Stomach (tissue), 9 donors: ENCODE measurements around the gene BABAM2. TPM values are rescaled to one million over a fixed set of nuclear protein-coding genes. Genes with fewer than 3 reads are reported as not detected.

Source experiments
- DNase-seq, 2 donors: peaks; one replicate each; pipeline versions ENCODE4 v3.0.0 to v3.0.0-alpha.2; 2013 to 2019
- H3K27ac ChIP-seq, 5 donors: fragments of 200-600 bp in 4 of 5; sonication (generic) in 4 of 5; one replicate each; pipeline ENCODE4 v1.5.1; 2013 to 2019; ENCODE audit warnings: mild to moderate bottlenecking in 1 of 5, moderate library complexity in 1 of 5
- H3K27me3 ChIP-seq, 3 donors: fragments of 200-600 bp; sonication (generic); one replicate each; pipeline ENCODE4 v1.5.1; 2017 to 2019; ENCODE audit warnings: mixed run types in 1 of 3
- H3K36me3 ChIP-seq, 4 donors: fragments of 200-600 bp; sonication (generic); 1 replicate in 3 of 4; 2 replicates in 1 of 4; pipeline ENCODE4 v1.5.1; 2016 to 2019
- H3K4me1 ChIP-seq, 4 donors: fragments of 200-600 bp; sonication (generic); one replicate each; pipeline ENCODE4 v1.5.1; 2016 to 2019
- H3K4me3 ChIP-seq, 4 donors: fragments of 200-600 bp; sonication (generic) in 3 of 4; one replicate each; pipeline ENCODE4 v1.5.1; 2016 to 2019; ENCODE audit warnings: mild to moderate bottlenecking in 1 of 4
- H3K9me3 ChIP-seq, 4 donors: fragments of 200-600 bp; sonication (generic); one replicate each; pipeline ENCODE4 v1.5.1; 2016 to 2019
- EP300 ChIP-seq: sonication (generic); formaldehyde crosslinking; IDR thresholded peaks from one replicate; pipeline ENCODE4 v1.6.1; 2017; ENCODE audit warnings: antibody characterized with exemption
- POLR2A ChIP-seq, 4 donors: fragments of 450-650 bp; IDR thresholded peaks; one replicate each; pipeline ENCODE4 v1.6.1; 2016; ENCODE audit warnings: antibody characterized with exemption in 4 of 4, control low read depth in 2 of 4, mild to moderate bottlenecking in 1 of 4, moderate library complexity in 1 of 4
- POLR2AphosphoS5 ChIP-seq, 3 donors: sonication (generic); formaldehyde crosslinking; IDR thresholded peaks; one replicate each; pipeline ENCODE4 v1.6.1; 2016; ENCODE audit warnings: antibody characterized with exemption in 3 of 3
- WGBS, 5 donors: extraction: QIAGEN DNeasy Blood & Tissue Kit in 3 of 5; methylation state at CpG; one replicate each; pipeline versions ENCODE4 v1.1.5 to v1.1.7; 2013 to 2018; 5-methylcytosine and 5-hydroxymethylcytosine counted together
- intact Hi-C: fragments of 100-400 bp; cut with DNase I; formaldehyde crosslinking; loops from one replicate; pipeline ENCODE4 v1.15.1; 2023; ENCODE audit warnings: low total_unique reads
- polyA plus RNA-seq, 3 donors: library from polyadenylated mRNA; stranded (reverse); fragments of 200-250 nt; gene quantifications; one replicate each; pipeline ENCODE4 v1.2.3, GENCODE V29; 2013
- total RNA-seq, 5 donors: library from RNA; depleted of rRNA; stranded (reverse); fragments of >200 nt; gene quantifications; one replicate each; pipeline versions ENCODE4 v1.1.0 to v1.2.3, GENCODE V29; 2014 to 2016
- TF ChIP-seq, protein P1 (sequence below), 7 experiments: fragments of 450-650 bp in 4 of 7; fragments of 200-600 bp in 3 of 7; sonication (generic) in 3 of 7; IDR thresholded peaks; one replicate each; pipeline ENCODE4 v1.5.1; 2016 to 2019; ENCODE audit warnings: antibody characterized with exemption in 7 of 7, control low read depth in 2 of 7, mild to moderate bottlenecking in 1 of 7
- donor health status: healthy with polysubstance abuse.
- donor health status: Bipolar disorder and iron deficiency.
- donor health status: healthy.

Gene BABAM2
- total and polyA plus RNA-seq, 8 donors = 14.2 to 41.4 (median 22.8) TPM

DNA sequence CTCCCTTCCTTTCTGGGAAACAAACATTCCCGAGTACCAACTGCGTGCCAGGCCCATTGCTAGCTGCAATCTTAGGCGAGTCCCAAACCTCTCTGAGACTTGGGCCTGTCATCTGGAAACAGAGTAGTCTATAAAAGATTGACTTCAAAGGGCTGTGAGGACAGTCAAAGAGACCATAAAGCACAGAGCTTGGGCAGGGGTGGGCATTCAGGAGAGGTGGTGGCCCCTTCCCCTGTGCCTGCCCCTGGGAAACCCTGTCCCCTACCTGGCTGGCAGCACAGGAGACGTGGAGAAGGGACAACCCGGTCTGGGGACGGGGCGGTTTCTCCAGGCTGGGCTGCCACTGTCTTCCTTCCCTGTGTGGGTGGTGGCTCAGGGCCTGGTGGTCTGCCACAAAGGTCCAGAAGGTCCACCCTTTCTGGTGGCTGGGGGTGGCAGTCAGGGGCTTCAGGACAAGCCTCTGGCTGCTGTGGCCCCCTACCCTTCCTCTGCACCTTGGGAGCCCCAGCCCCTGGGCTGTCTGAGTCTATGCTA is 468.2 kb downstream of the BABAM2 start:
- intact Hi-C loops = no loop called here
- DNase-seq = no peak
- Histone ChIP-seq H3K4me3 (no peak overlapping the region), H3K27me3 (no peaks in the 10 kb centered on the region), H3K4me1 (peaks cover 31 to 71% (median 48%) of the 10 kb centered on the region in 4 donors), H3K36me3 (no peaks in the 10 kb centered on the region), H3K27ac (peak overlapping the region; percentile 61 to 81 (median 73)), H3K9me3 (no peaks in the 10 kb centered on the region)
- no peak for TF ChIP-seq POLR2AphosphoS5 (IDR thresholded peaks at IDR 0.05)
- TF ChIP-seq EP300 = no peak
- no peak for TF ChIP-seq POLR2A (IDR thresholded peaks at IDR 0.05)
- TF ChIP-seq, protein P1, sequence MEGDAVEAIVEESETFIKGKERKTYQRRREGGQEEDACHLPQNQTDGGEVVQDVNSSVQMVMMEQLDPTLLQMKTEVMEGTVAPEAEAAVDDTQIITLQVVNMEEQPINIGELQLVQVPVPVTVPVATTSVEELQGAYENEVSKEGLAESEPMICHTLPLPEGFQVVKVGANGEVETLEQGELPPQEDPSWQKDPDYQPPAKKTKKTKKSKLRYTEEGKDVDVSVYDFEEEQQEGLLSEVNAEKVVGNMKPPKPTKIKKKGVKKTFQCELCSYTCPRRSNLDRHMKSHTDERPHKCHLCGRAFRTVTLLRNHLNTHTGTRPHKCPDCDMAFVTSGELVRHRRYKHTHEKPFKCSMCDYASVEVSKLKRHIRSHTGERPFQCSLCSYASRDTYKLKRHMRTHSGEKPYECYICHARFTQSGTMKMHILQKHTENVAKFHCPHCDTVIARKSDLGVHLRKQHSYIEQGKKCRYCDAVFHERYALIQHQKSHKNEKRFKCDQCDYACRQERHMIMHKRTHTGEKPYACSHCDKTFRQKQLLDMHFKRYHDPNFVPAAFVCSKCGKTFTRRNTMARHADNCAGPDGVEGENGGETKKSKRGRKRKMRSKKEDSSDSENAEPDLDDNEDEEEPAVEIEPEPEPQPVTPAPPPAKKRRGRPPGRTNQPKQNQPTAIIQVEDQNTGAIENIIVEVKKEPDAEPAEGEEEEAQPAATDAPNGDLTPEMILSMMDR (IDR thresholded peaks at IDR 0.05) = no peak
- 73 to 76% (median 75%) methylated on average over 7 of the region's 7 CpGs for WGBS, 5 donors

DNA sequence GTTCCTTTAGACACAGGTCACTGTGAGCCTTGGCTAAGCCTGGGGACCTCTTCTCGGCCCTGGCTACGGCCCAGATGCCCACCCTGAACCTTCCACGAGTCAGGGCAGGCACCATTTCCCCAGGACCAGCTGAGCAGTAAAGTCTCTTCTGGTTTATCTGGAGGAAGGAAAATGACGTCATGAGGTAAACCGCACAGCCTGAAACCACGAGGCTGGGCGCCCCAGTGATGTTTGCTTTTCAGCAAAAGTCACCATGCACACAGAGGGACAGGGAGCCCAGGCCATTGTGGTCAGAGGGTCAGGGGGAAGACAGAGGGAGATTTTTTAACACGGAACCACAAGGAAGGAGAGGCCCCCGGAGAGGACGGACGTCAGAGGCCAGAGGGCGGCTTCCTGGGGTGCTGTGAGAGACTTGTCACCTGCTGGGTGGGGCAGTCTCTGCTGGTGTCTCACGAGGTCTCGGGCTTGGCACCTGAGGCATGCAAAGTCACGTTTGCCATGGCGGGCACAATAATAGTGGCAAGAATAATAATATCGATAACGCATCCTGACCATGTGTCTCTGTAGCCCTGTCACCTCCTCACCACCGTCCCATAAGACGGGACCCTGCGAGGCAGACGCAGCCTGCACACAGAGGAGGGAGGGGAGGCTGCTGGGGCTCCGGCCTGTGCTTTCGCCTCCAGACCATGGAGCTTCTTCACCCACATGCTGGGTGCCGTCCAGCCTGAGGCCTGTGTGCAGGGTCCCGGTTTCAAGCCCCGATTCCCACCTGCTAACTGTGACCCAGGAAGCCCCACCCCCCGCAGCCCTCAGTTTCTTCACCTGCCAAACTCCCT is 468.9 kb downstream of the BABAM2 start:
- intact Hi-C loops = no loop called here
- Histone ChIP-seq H3K27me3 (no peaks in the 10 kb centered on the region), H3K9me3 (no peaks in the 10 kb centered on the region), H3K36me3 (no peaks in the 10 kb centered on the region), H3K4me1 (peaks cover 31 to 78% (median 51%) of the 10 kb centered on the region in 4 donors), H3K4me3 (no peak overlapping the region), H3K27ac (peak overlapping the region; percentile 61 to 81 (median 73))
- 44 to 70% (median 52%) methylated on average over 23 to 28 of the region's 28 CpGs for WGBS, 5 donors
- TF ChIP-seq EP300 = no peak
- peak in 2 of 3 donors; percentile 66 to 75 for TF ChIP-seq POLR2AphosphoS5 (IDR thresholded peaks at IDR 0.05)
- no peak for TF ChIP-seq POLR2A (IDR thresholded peaks at IDR 0.05)
- TF ChIP-seq, protein P1 (IDR thresholded peaks at IDR 0.05) = no peak
- DNase-seq = peak; percentile 84 to 93

DNA sequence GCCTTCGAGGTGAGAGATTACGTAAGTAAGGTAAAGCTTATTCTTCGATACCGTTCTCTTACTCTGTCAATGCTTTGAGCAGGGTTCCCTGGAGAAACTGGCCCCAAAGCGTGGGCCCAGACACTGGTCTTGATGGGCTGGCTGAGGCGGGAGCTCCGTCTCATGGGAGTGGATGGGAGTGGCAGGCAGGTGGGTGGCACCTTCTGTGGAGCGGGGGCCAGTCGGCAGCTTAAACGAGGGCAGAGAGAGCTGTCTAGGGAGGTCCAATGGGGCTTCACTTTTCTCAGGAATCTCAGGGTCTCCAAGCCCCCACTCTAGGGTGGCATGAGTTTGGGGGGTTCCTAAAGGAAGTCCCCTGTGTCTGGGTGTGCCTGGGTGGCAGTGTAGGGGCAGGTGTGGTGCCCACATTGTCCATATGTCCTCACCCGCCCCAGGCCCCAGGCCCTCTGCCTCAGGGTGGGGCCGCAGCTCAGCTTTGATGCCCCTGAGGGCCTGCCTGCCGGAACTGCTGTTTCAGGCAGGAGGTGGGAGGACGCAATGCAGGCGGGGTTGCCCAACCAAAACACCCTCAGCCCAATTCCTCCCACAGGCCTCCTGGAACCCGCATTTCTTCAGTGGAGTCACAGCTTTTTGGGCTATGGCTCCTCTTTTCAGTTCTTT is 469.7 kb downstream of the BABAM2 start:
- WGBS, 5 donors = 82 to 86% (median 84%) methylated on average over 8 to 16 of the region's 16 CpGs
- H3K27me3 ChIP-seq = no peaks in the 10 kb centered on the region
- peak overlapping the region; percentile 61 to 81 (median 73) for H3K27ac ChIP-seq
- intact Hi-C loops = no loop called here
- peak in 1 of 2 donors; percentile 50 for DNase-seq
- TF ChIP-seq POLR2A (IDR thresholded peaks at IDR 0.05) = no peak
- H3K4me3 ChIP-seq = no peak overlapping the region
- H3K9me3 ChIP-seq = no peaks in the 10 kb centered on the region
- H3K4me1 ChIP-seq = peaks cover 30 to 83% (median 53%) of the 10 kb centered on the region in 4 donors
- no peaks in the 10 kb centered on the region for H3K36me3 ChIP-seq

DNA sequence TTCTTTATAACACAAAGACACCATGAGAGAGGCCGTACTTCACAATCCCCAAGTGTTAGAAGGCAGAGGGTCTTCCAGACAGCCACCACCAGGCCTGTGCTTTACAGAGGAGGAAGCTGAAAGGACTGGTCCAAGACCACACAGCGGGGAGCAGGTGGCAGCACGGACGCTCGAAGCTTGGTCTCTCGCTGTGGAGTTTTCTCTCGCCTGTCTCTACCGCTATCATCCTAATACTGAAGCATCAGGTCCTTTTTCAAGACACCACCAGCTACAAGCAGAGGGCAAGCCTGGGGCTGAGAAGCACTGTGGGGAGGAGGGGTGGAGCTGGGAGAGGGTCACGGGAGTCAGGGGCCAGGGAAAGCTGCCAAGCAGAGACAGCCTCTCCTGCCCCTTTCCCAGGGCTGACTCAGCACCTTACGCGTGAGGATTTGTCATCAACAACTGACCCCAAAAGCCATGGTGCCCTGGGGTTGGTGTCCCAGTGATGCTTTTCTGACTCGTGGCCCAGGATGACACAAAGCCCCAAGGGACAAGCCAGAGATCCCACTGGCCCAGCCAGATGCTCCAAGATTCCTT is 470.3 kb downstream of the BABAM2 start:
- Histone ChIP-seq H3K4me1 (peaks cover 30 to 83% (median 51%) of the 10 kb centered on the region in 4 donors), H3K27me3 (no peaks in the 10 kb centered on the region), H3K9me3 (no peaks in the 10 kb centered on the region), H3K27ac (peak overlapping the region in 4 of 5 donors; percentile 65 to 81 (median 75)), H3K36me3 (no peaks in the 10 kb centered on the region), H3K4me3 (no peak overlapping the region)
- WGBS, 5 donors = 83 to 89% (median 85%) methylated on average over 9 to 12 of the region's 12 CpGs
- intact Hi-C loops = no loop called here
- peak in 1 of 2 donors; percentile 51 for DNase-seq
- TF ChIP-seq POLR2AphosphoS5 (IDR thresholded peaks at IDR 0.05) = peak in 1 of 3 donors; percentile 4
- TF ChIP-seq, protein P1 (IDR thresholded peaks at IDR 0.05) = no peak
